22Rv1 (cell line): ENCODE data around the gene SMIM10L2A.

ENCODE experiments used
- ZFX ChIP-seq: fragments of 450-650 bp; IDR thresholded peaks from 2 replicates; pipeline ENCODE4 v1.6.1; 2017; ENCODE audit warnings: antibody characterized with exemption, borderline replicate concordance
- TF ChIP-seq, protein P1 (sequence below): fragments of 450-650 bp; IDR thresholded peaks from 2 replicates; pipeline ENCODE4 v1.5.1; 2017; ENCODE audit warnings: mild to moderate bottlenecking

DNA sequence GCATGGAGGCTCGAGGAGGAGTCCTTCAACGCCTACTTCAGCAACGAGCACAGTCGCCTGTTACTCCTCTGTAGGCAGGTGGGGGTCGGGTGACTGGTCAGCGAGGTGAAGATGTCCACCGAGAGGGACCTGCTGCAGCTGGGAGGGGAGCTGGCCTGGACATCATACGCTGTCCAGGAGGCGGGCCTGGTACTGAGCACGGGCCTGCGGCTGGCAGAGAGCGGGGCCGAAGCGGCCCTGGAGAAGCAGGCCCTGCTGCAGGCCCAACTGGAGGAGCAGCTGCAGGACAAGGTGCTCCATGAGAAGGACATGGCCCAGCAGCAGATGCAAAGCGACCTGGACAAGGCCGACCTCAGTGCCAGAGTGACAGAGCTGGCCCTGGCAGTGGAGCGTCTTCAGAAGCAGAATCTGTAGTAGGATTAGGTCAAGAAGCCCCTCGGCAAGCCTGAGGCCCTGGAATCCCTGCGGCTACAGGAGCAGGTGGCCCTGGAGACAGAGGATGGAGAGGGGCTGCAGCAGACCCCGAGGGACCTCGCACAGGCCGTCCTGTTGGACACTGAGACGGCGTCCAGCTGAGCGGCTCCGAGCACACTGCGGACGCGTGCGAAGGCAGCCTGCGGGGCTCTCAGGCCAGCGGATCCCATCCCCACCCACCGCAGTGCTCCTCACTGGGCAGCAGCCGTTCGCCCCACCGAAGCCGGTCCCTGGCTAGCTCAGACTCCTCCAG is 11.9 kb downstream of the SMIM10L2A start:
- TF ChIP-seq, protein P1, sequence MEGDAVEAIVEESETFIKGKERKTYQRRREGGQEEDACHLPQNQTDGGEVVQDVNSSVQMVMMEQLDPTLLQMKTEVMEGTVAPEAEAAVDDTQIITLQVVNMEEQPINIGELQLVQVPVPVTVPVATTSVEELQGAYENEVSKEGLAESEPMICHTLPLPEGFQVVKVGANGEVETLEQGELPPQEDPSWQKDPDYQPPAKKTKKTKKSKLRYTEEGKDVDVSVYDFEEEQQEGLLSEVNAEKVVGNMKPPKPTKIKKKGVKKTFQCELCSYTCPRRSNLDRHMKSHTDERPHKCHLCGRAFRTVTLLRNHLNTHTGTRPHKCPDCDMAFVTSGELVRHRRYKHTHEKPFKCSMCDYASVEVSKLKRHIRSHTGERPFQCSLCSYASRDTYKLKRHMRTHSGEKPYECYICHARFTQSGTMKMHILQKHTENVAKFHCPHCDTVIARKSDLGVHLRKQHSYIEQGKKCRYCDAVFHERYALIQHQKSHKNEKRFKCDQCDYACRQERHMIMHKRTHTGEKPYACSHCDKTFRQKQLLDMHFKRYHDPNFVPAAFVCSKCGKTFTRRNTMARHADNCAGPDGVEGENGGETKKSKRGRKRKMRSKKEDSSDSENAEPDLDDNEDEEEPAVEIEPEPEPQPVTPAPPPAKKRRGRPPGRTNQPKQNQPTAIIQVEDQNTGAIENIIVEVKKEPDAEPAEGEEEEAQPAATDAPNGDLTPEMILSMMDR = no peak
- TF ChIP-seq ZFX = no peak
